CD4-positive, alpha-beta T cell treated with Interleukin-17A for 1 hour (primary cell): ENCODE data around the gene STAU1.
A peak's percentile ranks its signal among the peaks of the same experiment; 100 is the strongest.

Experiments
- DNase-seq: peaks from one replicate; pipeline ENCODE4 v3.0.0-alpha.2; 2020

Gene STAU1

DNA sequence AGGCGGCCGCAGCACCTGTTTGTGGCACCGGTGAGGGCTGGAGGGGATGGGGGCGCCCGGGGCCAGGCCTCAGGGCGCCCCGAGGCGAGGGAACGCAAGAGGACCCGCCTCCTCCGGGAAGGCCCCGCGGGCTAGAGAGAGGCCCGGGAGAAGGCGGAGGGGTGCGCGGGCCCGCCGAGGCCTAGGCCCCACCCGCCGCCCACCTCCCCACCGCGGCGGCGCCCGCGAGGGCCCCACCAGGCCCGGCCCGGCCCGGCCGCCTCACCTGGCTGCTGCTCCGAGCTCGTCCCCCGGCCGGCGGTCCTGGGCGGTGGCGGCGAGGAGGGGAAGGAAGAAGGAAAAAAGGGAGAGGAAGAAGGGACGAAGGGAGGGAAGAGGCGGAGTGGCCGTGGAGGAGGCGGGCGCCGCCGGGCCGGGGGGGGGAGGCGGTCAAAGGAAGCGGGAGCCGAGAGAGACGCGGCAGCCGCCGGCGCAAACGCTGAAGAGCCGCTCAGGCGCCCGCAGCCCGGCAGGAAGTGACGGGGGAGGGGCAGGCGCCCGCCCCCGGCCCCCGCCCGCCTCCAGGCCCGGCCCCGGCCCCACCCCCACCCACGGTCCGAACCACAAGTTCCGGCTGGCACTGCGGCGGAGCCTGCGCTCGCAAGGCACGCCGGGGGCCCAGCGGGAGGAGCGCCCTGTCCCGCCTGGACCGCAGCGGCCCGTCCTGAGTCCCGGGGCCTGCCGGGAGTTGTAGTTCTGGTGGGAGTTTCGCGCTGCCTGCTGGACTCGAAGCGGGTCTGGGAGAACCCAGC, at the start of gene STAU1:
TSS of gene STAU1 (minus strand) at position 484 of the 791 bp plus-strand sequence. CDS start 22,133 bp downstream, outside the sequence.
- peak; percentile 94 for DNase-seq

DNA sequence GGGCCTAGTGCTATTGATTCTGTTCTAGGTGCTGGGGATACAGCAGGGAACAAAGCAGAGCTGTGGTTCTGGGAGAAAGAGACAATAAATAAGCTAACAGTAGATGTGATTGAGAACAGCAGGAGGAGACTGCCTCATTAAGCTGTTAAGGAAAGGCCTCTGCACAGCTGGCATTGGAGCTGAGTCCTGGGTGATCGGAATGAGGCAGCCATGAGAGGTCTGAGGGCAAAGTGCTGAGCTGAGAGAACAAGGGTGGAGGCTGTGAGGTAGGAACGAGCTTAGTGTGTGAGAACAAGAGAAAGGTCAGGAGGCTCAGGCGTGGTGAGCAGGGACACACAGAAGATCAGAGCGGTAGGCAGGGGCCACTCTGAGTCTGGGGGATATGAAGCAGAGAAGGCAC, 49.4 kb upstream of the STAU1 start:
- no peak for DNase-seq

DNA sequence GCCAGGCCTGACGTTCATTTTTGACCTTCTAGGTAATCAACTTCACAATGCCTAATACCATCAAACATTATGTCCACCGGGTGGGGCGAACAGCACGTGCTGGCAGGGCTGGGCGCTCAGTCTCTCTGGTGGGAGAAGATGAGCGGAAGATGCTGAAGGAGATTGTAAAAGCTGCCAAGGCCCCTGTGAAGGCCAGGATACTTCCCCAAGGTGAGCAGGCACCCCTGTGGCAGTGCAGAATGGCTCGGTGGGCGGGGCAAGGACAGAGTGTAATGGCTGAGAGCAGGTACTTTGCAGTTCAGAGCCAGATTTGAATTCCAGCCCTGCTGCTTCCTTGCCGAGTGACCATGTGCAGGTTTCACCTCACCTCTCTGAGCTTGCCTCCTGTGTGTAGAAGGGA, 48.2 kb upstream of the STAU1 start:
- no peak for DNase-seq

DNA sequence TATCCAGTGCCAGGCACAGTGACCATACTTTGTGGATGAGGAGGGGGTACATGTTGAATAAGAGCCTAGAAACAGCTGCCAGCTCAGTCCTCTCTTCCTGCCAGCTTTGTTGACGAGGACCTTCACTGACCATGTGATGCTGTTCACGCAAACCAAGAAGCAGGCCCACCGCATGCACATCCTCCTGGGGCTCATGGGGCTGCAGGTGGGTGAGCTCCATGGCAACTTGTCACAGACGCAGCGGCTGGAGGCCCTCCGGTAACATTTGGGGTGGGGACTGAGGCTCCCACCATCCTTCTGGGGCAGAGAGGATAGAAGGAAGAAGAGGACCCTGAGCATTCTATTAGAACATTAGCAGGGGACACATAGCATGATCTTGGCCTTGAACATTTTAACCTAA, 46.7 kb upstream of the STAU1 start:
- DNase-seq, result no peak

DNA sequence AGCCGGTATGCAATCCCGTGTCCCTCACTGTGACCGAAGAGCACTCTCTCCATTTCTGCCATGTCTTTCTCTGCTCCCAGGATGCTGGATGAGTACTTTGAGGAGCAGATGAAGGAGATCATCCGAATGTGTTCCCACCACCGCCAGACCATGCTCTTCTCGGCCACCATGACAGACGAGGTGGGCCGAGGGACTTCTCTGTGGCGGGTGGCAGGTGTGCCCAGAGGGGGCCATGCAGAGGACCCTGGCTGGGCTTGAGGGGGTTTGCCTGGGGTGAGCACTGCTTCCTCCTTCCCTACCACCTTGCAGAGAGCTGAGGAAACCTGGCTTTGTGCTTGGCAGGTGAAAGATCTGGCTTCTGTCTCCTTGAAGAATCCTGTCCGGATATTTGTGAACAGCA, 45.1 kb upstream of the STAU1 start:
- DNase-seq, result no peak

- no peak for DNase-seq
Observed at GRCh38 chr20:49231471-49231870, 43.3 kb upstream of the STAU1 start.

DNA sequence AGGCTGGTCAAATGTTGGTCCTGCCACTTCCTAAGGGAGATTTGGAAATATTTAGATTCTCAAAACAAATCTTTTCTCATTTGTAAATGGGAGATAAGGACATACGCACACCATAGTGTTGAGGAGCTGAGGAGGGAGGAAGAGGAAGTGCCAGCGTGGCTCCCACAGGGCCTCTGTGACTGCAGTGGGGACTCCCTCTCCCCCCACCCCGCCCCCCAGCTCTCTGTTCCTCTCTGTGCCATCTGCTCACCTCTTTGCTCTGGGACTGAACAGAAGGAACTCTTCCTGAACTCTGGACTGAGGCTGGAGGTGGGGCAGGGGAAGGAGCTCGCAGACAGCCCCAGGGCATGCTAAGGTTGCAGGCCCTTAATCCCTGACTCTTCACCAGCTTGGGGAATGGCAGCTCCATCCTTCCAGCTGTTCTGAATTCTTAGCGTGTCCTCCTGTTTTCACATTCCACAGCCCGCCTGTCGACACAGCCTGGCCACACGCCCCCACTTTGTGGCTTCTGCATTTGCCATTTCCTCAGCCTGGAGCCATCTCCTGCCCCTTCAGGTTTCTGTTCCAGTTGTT, 42.5 kb upstream of the STAU1 start:
- DNase-seq, result no peak

- DNase-seq, result no peak
Observed at GRCh38 chr20:49230021-49230420, 41.9 kb upstream of the STAU1 start.

DNA sequence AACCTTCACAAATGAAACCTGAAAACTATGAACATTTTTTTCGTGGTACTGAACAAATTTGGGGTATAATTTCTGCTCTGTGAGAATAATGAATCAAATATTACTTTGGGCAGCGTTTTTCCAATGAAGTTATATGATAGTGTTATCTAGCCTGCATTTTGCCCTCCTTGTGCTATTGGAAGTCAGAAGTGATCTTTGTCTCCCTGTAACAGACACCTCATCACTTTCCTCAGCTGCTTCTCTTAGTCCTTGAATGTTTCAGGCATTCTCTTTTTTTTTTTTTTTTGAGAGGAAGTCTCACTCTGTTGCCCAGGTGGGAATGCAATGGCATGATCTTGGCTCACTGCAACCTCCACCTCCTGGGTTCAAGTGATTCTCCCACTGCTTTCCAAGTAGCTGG, 41.2 kb upstream of the STAU1 start:
- no peak for DNase-seq

DNA sequence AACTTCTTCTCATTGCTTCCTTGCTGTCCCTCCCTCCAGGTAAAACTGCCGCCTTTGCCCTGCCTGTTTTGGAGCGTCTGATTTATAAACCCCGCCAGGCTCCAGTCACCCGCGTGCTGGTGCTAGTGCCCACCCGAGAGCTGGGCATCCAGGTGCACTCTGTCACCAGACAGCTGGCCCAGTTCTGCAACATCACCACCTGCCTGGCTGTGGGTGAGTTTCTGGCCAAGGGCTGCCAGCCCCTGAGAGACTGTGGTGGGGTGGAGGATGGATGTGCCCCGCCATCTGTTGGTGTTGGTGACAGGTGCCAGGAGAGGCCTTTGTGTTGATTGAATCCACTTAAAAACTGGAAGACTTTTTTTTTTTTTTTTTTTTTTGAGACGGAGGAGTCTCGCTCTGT, 40.5 kb upstream of the STAU1 start:
- DNase-seq, result no peak

- no peak for DNase-seq
Observed at GRCh38 chr20:49225896-49226295, 37.8 kb upstream of the STAU1 start.

DNA sequence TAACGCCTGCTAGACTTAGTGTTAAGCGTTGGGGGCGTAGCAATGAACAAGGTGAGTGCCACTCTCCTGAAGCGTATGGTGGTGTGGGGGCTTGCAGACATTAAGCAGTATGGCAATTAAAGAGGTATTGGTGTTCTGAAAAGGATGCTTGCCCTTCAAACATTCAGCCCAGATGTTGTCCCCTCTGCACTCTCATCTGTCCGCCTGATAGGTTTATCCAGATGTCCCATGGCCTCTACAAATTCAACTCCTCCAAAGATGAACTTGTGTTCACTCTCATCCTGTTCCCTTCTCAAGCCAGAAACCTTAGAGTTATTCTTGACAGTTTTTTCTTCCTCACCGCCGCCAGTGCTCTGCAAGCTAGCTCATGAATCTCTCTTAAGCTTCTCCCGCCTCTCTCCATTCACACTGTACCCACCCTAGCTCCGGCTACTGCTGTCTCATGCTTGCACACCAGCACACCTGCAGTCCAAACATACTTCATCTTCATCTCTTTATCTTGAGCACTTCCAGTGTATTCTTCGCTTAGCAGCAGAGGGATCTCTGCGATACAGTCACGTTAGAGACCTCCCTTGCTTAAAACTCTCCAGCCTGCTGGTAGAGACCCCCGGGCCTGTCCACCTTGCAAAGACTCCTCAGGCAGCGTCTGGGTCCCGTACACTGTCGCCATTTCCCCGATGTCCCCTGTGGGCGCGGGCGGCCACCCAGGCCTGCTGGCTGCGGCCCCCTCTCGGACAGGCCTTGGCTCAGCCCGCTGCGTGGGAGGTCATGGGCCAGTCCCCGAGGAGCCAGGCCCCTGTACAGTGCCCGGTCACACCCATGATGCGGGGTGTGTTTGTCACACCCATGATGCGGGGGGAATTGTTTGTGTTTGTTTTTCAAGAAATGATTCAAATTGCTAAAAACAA, 32.0 kb upstream of the STAU1 start:
- no peak for DNase-seq

DNA sequence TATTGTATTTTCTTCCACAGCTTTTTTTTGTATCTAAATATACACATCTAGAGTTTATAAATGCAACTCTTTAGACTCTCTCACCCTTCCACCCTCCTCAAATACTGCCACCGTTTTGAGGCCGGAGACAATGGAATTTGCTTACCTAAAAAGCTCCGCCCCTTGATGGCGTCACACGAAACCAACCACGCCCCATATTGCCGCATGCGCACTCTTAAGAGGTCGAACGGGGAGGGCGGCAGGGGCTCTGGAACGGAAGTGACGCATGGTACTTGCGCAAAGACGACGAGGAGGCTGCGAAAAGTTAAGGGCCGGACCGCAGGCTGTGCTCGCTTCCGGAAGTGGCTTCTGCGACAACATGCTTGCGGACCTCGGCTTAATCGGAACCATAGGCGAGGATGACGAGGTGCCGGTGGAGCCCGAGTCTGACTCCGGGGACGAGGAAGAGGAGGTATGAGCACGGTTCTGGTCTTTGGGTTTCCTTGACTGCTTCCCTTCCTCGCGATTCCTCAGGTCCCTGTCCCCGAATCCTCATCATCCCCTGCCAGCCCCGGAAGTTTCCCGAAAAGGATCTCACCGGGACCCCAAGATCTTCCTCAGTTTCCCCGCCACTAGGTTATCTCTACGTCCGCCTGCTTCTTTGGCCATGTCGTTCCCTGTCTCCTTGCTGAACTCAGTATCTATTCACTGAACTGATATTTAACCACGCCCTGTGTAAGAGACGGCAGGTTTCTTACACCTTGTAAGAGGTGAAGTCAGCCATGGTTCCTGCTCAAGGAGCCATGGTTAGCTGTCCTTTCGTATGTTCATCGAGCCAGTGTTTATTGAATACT, 31.2 kb upstream of the STAU1 start, which contains the start of gene DDX27:
TSS of gene DDX27 (plus strand) at position 326 of the 833 bp plus-strand sequence. CDS start at position 359, 33 bp downstream.
- peak; percentile 98 for DNase-seq

GRCh38 chr20:49218739-49219090, 30.6 kb upstream of the STAU1 start:
- peak; percentile 16 for DNase-seq

DNA sequence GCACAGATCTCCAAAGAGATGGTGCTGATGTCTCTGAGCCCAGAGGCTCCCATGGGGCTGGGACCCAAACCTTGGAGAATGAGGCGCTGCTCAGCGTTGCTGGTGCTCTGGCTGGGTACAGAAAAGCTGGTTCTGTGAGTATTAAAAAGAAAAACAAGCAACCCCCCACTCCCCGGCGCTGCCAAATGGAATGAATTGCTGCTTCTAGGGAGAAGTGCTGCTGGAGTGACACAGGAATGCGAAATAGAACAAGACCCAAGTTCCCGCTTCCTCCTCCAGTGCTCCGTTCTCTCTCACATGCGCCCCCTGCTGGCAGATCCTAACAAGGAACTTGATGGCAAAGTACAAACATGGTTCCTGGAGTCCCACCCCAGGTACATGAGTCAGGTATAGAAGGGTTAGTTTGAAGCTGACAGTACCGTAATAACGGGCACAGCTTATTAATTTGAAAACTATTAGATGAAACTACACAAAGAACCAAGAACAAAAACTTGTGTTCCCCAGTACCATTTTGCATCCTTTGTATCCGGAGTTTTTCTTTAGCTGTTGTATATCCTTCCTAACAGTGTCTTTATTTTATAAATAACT, 29.0 kb upstream of the STAU1 start:
- DNase-seq, result peak; percentile 91

GRCh38 chr20:49215232-49215631, 27.1 kb upstream of the STAU1 start:
- DNase-seq, result no peak

DNA sequence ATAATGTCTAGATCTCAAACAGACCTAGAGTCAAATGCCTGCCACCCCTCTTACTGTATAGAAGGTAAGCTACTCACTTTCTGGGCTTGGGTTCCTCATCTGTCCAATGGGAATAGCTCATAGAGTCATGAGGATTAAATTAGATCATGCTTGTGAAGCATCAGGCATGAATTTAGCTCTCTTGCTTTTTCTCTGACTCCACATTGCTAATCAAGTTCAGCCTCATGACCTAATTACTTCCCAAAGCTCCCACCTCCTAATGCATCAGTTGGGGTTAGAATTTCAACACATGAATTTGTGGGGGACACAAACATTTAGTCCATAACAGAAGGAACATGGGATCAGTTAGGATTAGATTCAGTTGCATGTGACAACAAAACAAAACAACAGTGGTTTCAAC, 26.4 kb upstream of the STAU1 start:
- DNase-seq, result no peak

DNA sequence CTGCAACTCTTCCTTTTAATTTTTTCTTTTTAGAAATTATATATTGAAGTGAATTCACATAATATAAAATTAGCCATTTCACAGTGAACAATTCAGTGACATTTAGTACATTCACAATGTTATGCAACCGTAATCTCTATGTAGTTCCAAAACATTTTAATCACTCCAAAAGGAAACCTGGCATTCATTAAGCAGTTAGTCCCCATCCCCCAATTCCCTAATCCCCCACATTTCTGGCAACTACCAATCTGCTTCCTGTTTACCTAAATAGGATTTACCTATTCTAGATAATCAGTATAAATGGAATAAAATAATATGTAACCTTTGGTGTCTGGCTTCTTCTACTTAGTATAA, 22.6 kb upstream of the STAU1 start:
- no peak for DNase-seq

- DNase-seq, result no peak
Observed at GRCh38 chr20:49210101-49210756, 22.1 kb upstream of the STAU1 start.

- DNase-seq, result no peak
Observed at GRCh38 chr20:49207076-49207475, 18.9 kb upstream of the STAU1 start.

DNA sequence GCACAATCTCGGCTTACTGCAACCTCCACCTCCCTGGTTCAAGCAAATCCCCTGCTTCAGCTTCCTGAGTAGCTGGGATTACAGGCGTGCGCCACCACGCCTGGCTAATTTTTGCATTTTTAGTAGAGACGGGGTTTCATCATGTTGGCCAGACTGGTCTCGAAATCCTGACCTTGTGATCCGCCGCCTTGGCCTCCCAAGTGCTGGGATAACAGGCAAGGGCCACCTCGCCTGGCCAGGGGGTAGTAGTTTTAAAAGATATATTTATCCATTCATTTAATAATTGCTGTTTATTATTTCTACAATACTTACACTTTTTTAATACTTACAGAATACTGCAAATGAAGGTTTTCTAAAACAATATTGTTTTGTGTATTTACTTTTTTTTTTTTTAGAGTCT, 15.6 kb upstream of the STAU1 start:
- DNase-seq, result no peak

DNA sequence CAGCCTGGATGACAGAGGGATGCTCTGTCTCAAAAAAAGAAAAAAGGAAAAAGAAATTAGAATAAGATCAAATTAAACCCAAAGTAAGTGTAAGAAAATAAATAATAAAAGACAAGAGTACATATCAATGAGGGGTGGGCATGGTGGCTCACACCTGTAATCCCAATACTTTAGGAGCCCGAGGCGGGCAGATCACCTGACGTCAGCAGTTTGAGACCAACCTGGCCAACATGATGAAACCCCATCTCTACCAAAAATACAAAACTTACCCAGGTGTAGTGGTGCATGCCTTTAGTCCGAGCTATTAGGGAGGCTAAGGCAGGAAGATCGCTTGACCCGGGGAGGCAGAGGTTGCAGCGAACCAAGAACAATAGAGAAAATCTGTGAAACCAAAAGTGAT, 14.9 kb upstream of the STAU1 start:
- DNase-seq, result no peak
